NCI-H2196 (cell line): Measurements from ENCODE around the gene ST6GAL1.
"Not testable (repeated sequence)": the region's sequence is repeated elsewhere in the genome, so short reads cannot be mapped to it uniquely, and the experiment has no call there.

Source experiments
- DNase-seq: peaks from one replicate; lab custom pipeline; 2025; ENCODE audit not compliant: unreplicated experiment; lab: John Stamatoyannopoulos, UW

The ST6GAL1 gene

GRCh38 chr3:187042346-187042745 is 112.0 kb downstream of the ST6GAL1 start:
- no peak for DNase-seq

GRCh38 chr3:187042874-187043458 is 112.6 kb downstream of the ST6GAL1 start:
- DNase-seq: no peak

- peak; percentile 57 for DNase-seq
Observed at GRCh38 chr3:187044206-187044605, 113.9 kb downstream of the ST6GAL1 start.

GRCh38 chr3:187044867-187045552 is 114.7 kb downstream of the ST6GAL1 start:
- peak; percentile 40 for DNase-seq

GRCh38 chr3:187046033-187046432 is 115.7 kb downstream of the ST6GAL1 start:
- DNase-seq: no peak

GRCh38 chr3:187049462-187050101 is 119.3 kb downstream of the ST6GAL1 start:
- DNase-seq: no peak

- DNase-seq: no peak
Observed at GRCh38 chr3:187051066-187051465, 120.7 kb downstream of the ST6GAL1 start.

- no peak for DNase-seq
Observed at GRCh38 chr3:187051724-187052366, 121.5 kb downstream of the ST6GAL1 start.

GRCh38 chr3:187052427-187052826 is 122.1 kb downstream of the ST6GAL1 start:
- not testable (repeated sequence) for DNase-seq

- not testable (repeated sequence) for DNase-seq
Observed at GRCh38 chr3:187054433-187054832, 124.1 kb downstream of the ST6GAL1 start.

- not testable (repeated sequence) for DNase-seq
Observed at GRCh38 chr3:187057803-187058202, 127.5 kb downstream of the ST6GAL1 start.

- no peak for DNase-seq
Observed at GRCh38 chr3:187061748-187062147, 131.4 kb downstream of the ST6GAL1 start.

- DNase-seq: peak; percentile 55
Observed at GRCh38 chr3:187062526-187063177, 132.3 kb downstream of the ST6GAL1 start.

GRCh38 chr3:187063286-187064121 is 133.2 kb downstream of the ST6GAL1 start:
- DNase-seq: peak; percentile 43

GRCh38 chr3:187064210-187065115 is 134.1 kb downstream of the ST6GAL1 start:
- DNase-seq: peak; percentile 64

GRCh38 chr3:187066228-187066995 is 136.1 kb downstream of the ST6GAL1 start:
- peak; percentile 78 for DNase-seq

- no peak for DNase-seq
Observed at GRCh38 chr3:187068787-187069186, 138.5 kb downstream of the ST6GAL1 start.

GRCh38 chr3:187069857-187070516 is 139.7 kb downstream of the ST6GAL1 start:
- DNase-seq: no peak
